ENCODE results near the gene SDC1. TPM values are rescaled to one million over a fixed set of nuclear protein-coding genes. Genes with fewer than 3 reads are reported as not detected.

Gene SDC1
- total RNA-seq, 2 donors from 2014 or later, result 156 to 213 TPM

- Histone ChIP-seq H3K4me1 (peaks cover 4% of the 10 kb centered on the region), H3K36me3 (no peaks in the 10 kb centered on the region)
Observed at GRCh38 chr2:20159411-20160070, 65.4 kb downstream of the SDC1 start.

GRCh38 chr2:20157193-20157891 is 67.6 kb downstream of the SDC1 start:
- no peak for TF ChIP-seq CTCF (IDR thresholded peaks at IDR 0.05)
- peak overlapping the region in 1 of 2 donors; percentile 21 for H3K9ac ChIP-seq (ENCODE audit: low read depth in 2 of 2, low read length in 2 of 2)
- H3K9me3 ChIP-seq, result no peaks in the 10 kb centered on the region
- DNase-seq, result peak; percentile 59
- no peak overlapping the region for H3K4me3 ChIP-seq
- no peaks in the 10 kb centered on the region for H3K36me3 ChIP-seq
- H3K27me3 ChIP-seq, result no peaks in the 10 kb centered on the region
- H3K27ac ChIP-seq, result peak overlapping the region; percentile 56
- intact Hi-C loops (cut with DNase I), result no loop called here
- peaks cover 4% of the 10 kb centered on the region for H3K4me1 ChIP-seq

More at GRCh38 chr2:20159411-20160070, 65.4 kb downstream of the SDC1 start:
- H3K9me3 ChIP-seq, result no peaks in the 10 kb centered on the region
- no peak overlapping the region for H3K4me3 ChIP-seq
- no peak overlapping the region for H3K9ac ChIP-seq (ENCODE audit: low read depth in 2 of 2, low read length in 2 of 2)
- H3K27me3 ChIP-seq, result no peaks in the 10 kb centered on the region
- no peak for DNase-seq
- no peak overlapping the region for H3K27ac ChIP-seq
- intact Hi-C loops (cut with DNase I), result no loop called here
- no peak for TF ChIP-seq CTCF (IDR thresholded peaks at IDR 0.05)

- no peak overlapping the region for H3K9ac ChIP-seq (ENCODE audit: low read depth in 2 of 2, low read length in 2 of 2)
- intact Hi-C loops (cut with DNase I), result no loop called here
- no peak for DNase-seq
- peak overlapping the region; percentile 56 for H3K27ac ChIP-seq
- no peaks in the 10 kb centered on the region for H3K27me3 ChIP-seq
- TF ChIP-seq CTCF (IDR thresholded peaks at IDR 0.05), result no peak
- H3K4me1 ChIP-seq, result peaks cover 4% of the 10 kb centered on the region
- H3K36me3 ChIP-seq, result no peaks in the 10 kb centered on the region
- H3K4me3 ChIP-seq, result no peak overlapping the region
- no peaks in the 10 kb centered on the region for H3K9me3 ChIP-seq
Observed at GRCh38 chr2:20156836-20157192, 68.1 kb downstream of the SDC1 start.

- Histone ChIP-seq H3K27me3 (no peaks in the 10 kb centered on the region), H3K4me3 (no peak overlapping the region), H3K9ac (ENCODE audit: low read depth in 2 of 2, low read length in 2 of 2) (no peak overlapping the region), H3K9me3 (no peaks in the 10 kb centered on the region), H3K36me3 (no peaks in the 10 kb centered on the region), H3K4me1 (peaks cover 4% of the 10 kb centered on the region), H3K27ac (peak overlapping the region; percentile 56)
- TF ChIP-seq CTCF (IDR thresholded peaks at IDR 0.05), result no peak
- DNase-seq, result no peak
- intact Hi-C loops (cut with DNase I), result no loop called here
Observed at GRCh38 chr2:20156076-20156759, 68.7 kb downstream of the SDC1 start.

GRCh38 chr2:20153131-20153851 is 71.6 kb downstream of the SDC1 start:
- no peak overlapping the region for H3K27ac ChIP-seq
- intact Hi-C loops (cut with DNase I), result no loop called here
- H3K4me1 ChIP-seq, result peaks cover 4% of the 10 kb centered on the region
- no peak for DNase-seq
- H3K36me3 ChIP-seq, result no peaks in the 10 kb centered on the region
- H3K4me3 ChIP-seq, result no peak overlapping the region
- H3K27me3 ChIP-seq, result no peaks in the 10 kb centered on the region
- no peak overlapping the region for H3K9ac ChIP-seq (ENCODE audit: low read depth in 2 of 2, low read length in 2 of 2)
- TF ChIP-seq CTCF (IDR thresholded peaks at IDR 0.05), result no peak
- H3K9me3 ChIP-seq, result no peaks in the 10 kb centered on the region
